Neuronal stem cell (in vitro differentiated cells): ENCODE data around the gene SLX4IP.

Experiments used
- DNase-seq: peaks from one replicate; pipeline ENCODE4 v3.0.0-alpha.2; 2013; ENCODE audit warnings: low spot score
- H2AFZ ChIP-seq: one replicate; pipeline ENCODE4 v1.6.1; 2013; ENCODE audit warnings: mild to moderate bottlenecking, low read length, inconsistent platforms
- H2AK5ac ChIP-seq: 2 replicates; pipeline ENCODE4 v1.6.1; 2013; ENCODE audit warnings: low read depth, mild to moderate bottlenecking, inconsistent platforms, low read length, moderate library complexity, mixed read lengths
- H2BK120ac ChIP-seq: 2 replicates; pipeline ENCODE4 v1.6.1; 2013; ENCODE audit warnings: low read depth, mild to moderate bottlenecking, inconsistent platforms, low read length, moderate library complexity, mixed read lengths
- H2BK12ac ChIP-seq: one replicate; pipeline ENCODE4 v1.6.1; 2013; ENCODE audit warnings: low read length, inconsistent platforms
- H2BK15ac ChIP-seq: 2 replicates; pipeline ENCODE4 v1.6.1; 2013; ENCODE audit warnings: mild to moderate bottlenecking, low read length, inconsistent platforms, mixed read lengths
- H2BK5ac ChIP-seq: one replicate; pipeline ENCODE4 v1.6.1; 2013; ENCODE audit warnings: inconsistent platforms, mild to moderate bottlenecking, low read length, moderate library complexity
- H3K14ac ChIP-seq: one replicate; pipeline ENCODE4 v1.6.1; 2013; ENCODE audit warnings: low read length, inconsistent platforms
- H3K18ac ChIP-seq: 2 replicates; pipeline ENCODE4 v1.6.1; 2013; ENCODE audit warnings: low read length, inconsistent platforms
- H3K23ac ChIP-seq: 2 replicates; pipeline ENCODE4 v1.6.1; 2013; ENCODE audit warnings: low read depth, mild to moderate bottlenecking, mixed read lengths, low read length, inconsistent platforms; ENCODE audit not compliant: poor library complexity
- H3K27ac ChIP-seq: replicated peaks from 3 replicates; pipeline ENCODE4 v1.5.1; 2013; ENCODE audit warnings: low read length, inconsistent platforms
- H3K27me3 ChIP-seq, 3 experiments: 2 replicates each; pipeline ENCODE4 v1.6.1; 2013; ENCODE audit warnings: low read length in 3 of 3, mild to moderate bottlenecking in 2 of 3, inconsistent platforms in 1 of 3, low read depth in 1 of 3, mixed read lengths in 1 of 3, moderate library complexity in 1 of 3; ENCODE audit not compliant: control insufficient read depth in 3 of 3, insufficient read depth in 3 of 3
- H3K36me3 ChIP-seq, 2 donors: replicated peaks in 1 of 2; 2 replicates each; pipeline ENCODE4 v1.6.1; 2013; ENCODE audit warnings: low read length in 2 of 2; ENCODE audit not compliant: control insufficient read depth in 2 of 2, insufficient read depth in 2 of 2
- H3K4ac ChIP-seq: 2 replicates; pipeline ENCODE4 v1.6.1; 2013; ENCODE audit warnings: inconsistent platforms, mild to moderate bottlenecking, low read length, moderate library complexity
- H3K4me1 ChIP-seq, 2 donors: 1 replicate in 1 of 2; 2 replicates in 1 of 2; pipeline ENCODE4 v1.6.1; 2013; ENCODE audit warnings: low read length in 2 of 2, low read depth in 1 of 2; ENCODE audit not compliant: control insufficient read depth in 2 of 2, insufficient read depth in 1 of 2
- H3K4me2 ChIP-seq: one replicate; pipeline ENCODE4 v1.6.1; 2013; ENCODE audit warnings: mild to moderate bottlenecking, low read length, inconsistent platforms; ENCODE audit not compliant: insufficient read depth, poor library complexity, severe bottlenecking
- H3K4me3 ChIP-seq, 2 donors: 2 replicates each; pipeline ENCODE4 v1.5.1; 2013; ENCODE audit warnings: low read length in 2 of 2, mild to moderate bottlenecking in 2 of 2, inconsistent platforms in 1 of 2, moderate library complexity in 1 of 2
- H3K79me1 ChIP-seq: one replicate; pipeline ENCODE4 v1.6.1; 2013; ENCODE audit warnings: low read depth, mild to moderate bottlenecking, inconsistent platforms, low read length, moderate library complexity
- H3K9ac ChIP-seq: one replicate; pipeline ENCODE4 v1.6.1; 2013; ENCODE audit warnings: mild to moderate bottlenecking, low read depth, low read length, inconsistent platforms; ENCODE audit not compliant: poor library complexity
- H3K9me3 ChIP-seq, 2 donors: replicated peaks in 1 of 2; 2 replicates each; pipeline versions ENCODE3 to v1.6.1; 2013; ENCODE audit warnings: low read length in 2 of 2, mild to moderate bottlenecking in 2 of 2, inconsistent platforms in 1 of 2, low read depth in 1 of 2, mixed read lengths in 1 of 2, moderate library complexity in 1 of 2; ENCODE audit not compliant: control insufficient read depth in 2 of 2, insufficient read depth in 1 of 2
- H4K8ac ChIP-seq: one replicate; pipeline ENCODE4 v1.6.1; 2013; ENCODE audit warnings: low read depth, mild to moderate bottlenecking, inconsistent platforms, low read length, moderate library complexity
- H4K91ac ChIP-seq: one replicate; pipeline ENCODE4 v1.6.1; 2013; ENCODE audit warnings: low read length, low read depth, mild to moderate bottlenecking, inconsistent platforms; ENCODE audit not compliant: poor library complexity
- WGBS, 2 donors: extraction: QIAGEN DNeasy Blood & Tissue Kit; methylation state at CpG; one replicate each; pipeline ENCODE4 v1.1.7; 2013; ENCODE audit warnings: missing lambda C conversion rate in 2 of 2, mixed read lengths in 1 of 2; ENCODE audit not compliant: insufficient read length in 2 of 2, insufficient replicate concordance in 1 of 2; ENCODE audit errors: extremely low coverage in 2 of 2; 5-methylcytosine and 5-hydroxymethylcytosine counted together

The SLX4IP gene

GRCh38 chr20:10469599-10469998 is 34.5 kb downstream of the SLX4IP start:
- no peak overlapping the region for H3K27ac ChIP-seq
- H2BK15ac ChIP-seq: no peak overlapping the region
- no CpG with 5 or more reads among the region's 7 CpGs for WGBS, 2 donors
- H3K9me3 ChIP-seq: peaks cover 0 to 4% of the 10 kb centered on the region in 2 donors
- no peaks in the 10 kb centered on the region for H3K27me3 ChIP-seq
- no peak overlapping the region for H3K14ac ChIP-seq
- no peak overlapping the region for H4K8ac ChIP-seq
- H3K4me3 ChIP-seq: no peak overlapping the region
- no peak overlapping the region for H2BK12ac ChIP-seq
- peak; percentile 54 for DNase-seq
- no peak overlapping the region for H2AK5ac ChIP-seq
- no peaks in the 10 kb centered on the region for H3K36me3 ChIP-seq
- no peak overlapping the region for H2AFZ ChIP-seq
- H4K91ac ChIP-seq: no peak overlapping the region
- H2BK120ac ChIP-seq: no peak overlapping the region
- peak overlapping the region; percentile 8 for H3K18ac ChIP-seq
- no peaks in the 10 kb centered on the region for H3K79me1 ChIP-seq
- H3K4ac ChIP-seq: no peak overlapping the region
- H3K23ac ChIP-seq: no peak overlapping the region
- H2BK5ac ChIP-seq: no peak overlapping the region
- no peak overlapping the region for H3K9ac ChIP-seq
- H3K4me2 ChIP-seq: no peak overlapping the region
- H3K4me1 ChIP-seq: peaks cover 23 to 29% of the 10 kb centered on the region in 2 donors

GRCh38 chr20:10470276-10470675 is 35.2 kb downstream of the SLX4IP start:
- no peak overlapping the region for H3K9ac ChIP-seq
- no peak overlapping the region for H3K14ac ChIP-seq
- H2AK5ac ChIP-seq: no peak overlapping the region
- no peak overlapping the region for H3K4me3 ChIP-seq
- H2BK12ac ChIP-seq: no peak overlapping the region
- H3K79me1 ChIP-seq: no peaks in the 10 kb centered on the region
- no CpG with 5 or more reads among the region's 6 CpGs for WGBS, 2 donors
- no peak overlapping the region for H3K18ac ChIP-seq
- no peak overlapping the region for H3K23ac ChIP-seq
- H3K27me3 ChIP-seq: no peaks in the 10 kb centered on the region
- no peak overlapping the region for H3K4ac ChIP-seq
- no peaks in the 10 kb centered on the region for H3K36me3 ChIP-seq
- H2BK15ac ChIP-seq: no peak overlapping the region
- no peak overlapping the region for H2BK5ac ChIP-seq
- H3K27ac ChIP-seq: no peak overlapping the region
- H4K8ac ChIP-seq: no peak overlapping the region
- DNase-seq: no peak
- H3K4me2 ChIP-seq: no peak overlapping the region
- no peak overlapping the region for H2AFZ ChIP-seq
- no peak overlapping the region for H4K91ac ChIP-seq
- peaks cover 20 to 29% of the 10 kb centered on the region in 2 donors for H3K4me1 ChIP-seq
- peaks cover 0 to 4% of the 10 kb centered on the region in 2 donors for H3K9me3 ChIP-seq
- H2BK120ac ChIP-seq: no peak overlapping the region

GRCh38 chr20:10472871-10473270 is 37.8 kb downstream of the SLX4IP start:
- WGBS, 2 donors: no CpG with 5 or more reads among the region's 2 CpGs

GRCh38 chr20:10474606-10475184 is 39.6 kb downstream of the SLX4IP start:
- Histone ChIP-seq H2BK12ac (no peak overlapping the region), H3K27ac (no peak overlapping the region), H3K23ac (no peak overlapping the region), H4K91ac (no peak overlapping the region), H3K36me3 (no peaks in the 10 kb centered on the region), H3K27me3 (no peaks in the 10 kb centered on the region), H3K9ac (no peak overlapping the region), H3K18ac (peak overlapping the region; percentile 37), H3K14ac (no peak overlapping the region), H2BK5ac (no peak overlapping the region), H2BK15ac (peak overlapping the region; percentile 12), H2BK120ac (no peak overlapping the region), H4K8ac (no peak overlapping the region), H2AK5ac (no peak overlapping the region), H2AFZ (no peak overlapping the region), H3K79me1 (no peaks in the 10 kb centered on the region), H3K4me2 (no peak overlapping the region), H3K9me3 (peaks cover 0 to 4% of the 10 kb centered on the region in 2 donors), H3K4ac (no peak overlapping the region), H3K4me1 (peaks cover 3 to 8% of the 10 kb centered on the region in 2 donors), H3K4me3 (no peak overlapping the region)
- no CpG with 5 or more reads among the region's 11 CpGs for WGBS, 2 donors
- no peak for DNase-seq

More at GRCh38 chr20:10472871-10473270, 37.8 kb downstream of the SLX4IP start:
- no peak overlapping the region for H2BK120ac ChIP-seq
- peaks cover 0 to 4% of the 10 kb centered on the region in 2 donors for H3K9me3 ChIP-seq
- peaks cover 10 to 14% of the 10 kb centered on the region in 2 donors for H3K4me1 ChIP-seq
- no peak overlapping the region for H4K91ac ChIP-seq
- H3K18ac ChIP-seq: no peak overlapping the region
- H3K23ac ChIP-seq: no peak overlapping the region
- H2BK5ac ChIP-seq: no peak overlapping the region
- no peaks in the 10 kb centered on the region for H3K27me3 ChIP-seq
- no peaks in the 10 kb centered on the region for H3K79me1 ChIP-seq
- H3K27ac ChIP-seq: peak overlapping the region; percentile 6
- no peak overlapping the region for H2BK15ac ChIP-seq
- no peaks in the 10 kb centered on the region for H3K36me3 ChIP-seq
- no peak overlapping the region for H2AFZ ChIP-seq
- H3K4me2 ChIP-seq: no peak overlapping the region
- H3K4me3 ChIP-seq: no peak overlapping the region
- DNase-seq: no peak
- H3K9ac ChIP-seq: no peak overlapping the region
- no peak overlapping the region for H3K4ac ChIP-seq
- no peak overlapping the region for H2BK12ac ChIP-seq
- no peak overlapping the region for H4K8ac ChIP-seq
- no peak overlapping the region for H2AK5ac ChIP-seq
- no peak overlapping the region for H3K14ac ChIP-seq
